ENCODE results near the gene PPFIA2.

PPFIA2 gene

DNA sequence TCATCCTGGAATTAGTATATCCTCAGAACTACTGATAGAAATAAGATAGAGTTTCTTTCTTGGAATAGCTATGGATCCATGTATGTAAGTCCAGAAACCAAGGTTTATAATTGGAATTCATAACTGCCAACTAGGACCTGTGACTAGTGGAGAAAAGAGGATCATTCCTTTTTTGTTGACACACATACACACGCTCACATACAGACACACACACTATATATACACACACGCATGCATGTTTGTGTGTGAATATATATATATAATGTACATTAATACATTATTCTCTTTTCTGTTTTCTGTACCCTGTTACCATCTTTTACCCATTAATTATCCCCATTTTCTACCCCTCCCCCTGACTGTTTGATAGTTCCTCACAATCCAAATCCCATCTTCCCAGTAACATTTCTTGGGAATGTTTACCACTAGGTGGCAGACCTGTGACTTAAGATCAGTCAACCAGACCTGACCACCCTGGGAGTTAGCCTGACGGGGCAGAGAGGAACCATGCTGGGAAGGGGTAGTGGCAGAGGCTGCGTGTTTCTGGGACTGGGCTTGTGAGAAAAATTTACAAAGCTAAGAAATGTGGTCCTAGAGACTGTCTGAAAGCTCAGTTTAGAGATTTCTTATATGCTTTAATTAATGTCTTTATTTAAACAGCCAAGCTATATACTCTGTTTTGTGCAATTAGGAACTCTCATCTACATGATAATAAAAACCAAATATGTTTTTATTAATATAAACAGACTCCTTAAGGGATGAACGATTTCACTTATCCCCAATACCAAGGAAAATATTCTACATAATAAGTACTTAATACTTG lies 308.0 kb downstream of the PPFIA2 start:
- H3K4me3 ChIP-seq (ENCODE audit: low read depth, low read length), result no peak overlapping the region
- TF ChIP-seq, protein P1, sequence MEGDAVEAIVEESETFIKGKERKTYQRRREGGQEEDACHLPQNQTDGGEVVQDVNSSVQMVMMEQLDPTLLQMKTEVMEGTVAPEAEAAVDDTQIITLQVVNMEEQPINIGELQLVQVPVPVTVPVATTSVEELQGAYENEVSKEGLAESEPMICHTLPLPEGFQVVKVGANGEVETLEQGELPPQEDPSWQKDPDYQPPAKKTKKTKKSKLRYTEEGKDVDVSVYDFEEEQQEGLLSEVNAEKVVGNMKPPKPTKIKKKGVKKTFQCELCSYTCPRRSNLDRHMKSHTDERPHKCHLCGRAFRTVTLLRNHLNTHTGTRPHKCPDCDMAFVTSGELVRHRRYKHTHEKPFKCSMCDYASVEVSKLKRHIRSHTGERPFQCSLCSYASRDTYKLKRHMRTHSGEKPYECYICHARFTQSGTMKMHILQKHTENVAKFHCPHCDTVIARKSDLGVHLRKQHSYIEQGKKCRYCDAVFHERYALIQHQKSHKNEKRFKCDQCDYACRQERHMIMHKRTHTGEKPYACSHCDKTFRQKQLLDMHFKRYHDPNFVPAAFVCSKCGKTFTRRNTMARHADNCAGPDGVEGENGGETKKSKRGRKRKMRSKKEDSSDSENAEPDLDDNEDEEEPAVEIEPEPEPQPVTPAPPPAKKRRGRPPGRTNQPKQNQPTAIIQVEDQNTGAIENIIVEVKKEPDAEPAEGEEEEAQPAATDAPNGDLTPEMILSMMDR (IDR thresholded peaks at IDR 0.05; ENCODE audit: low read depth, low read length), result no peak

DNA sequence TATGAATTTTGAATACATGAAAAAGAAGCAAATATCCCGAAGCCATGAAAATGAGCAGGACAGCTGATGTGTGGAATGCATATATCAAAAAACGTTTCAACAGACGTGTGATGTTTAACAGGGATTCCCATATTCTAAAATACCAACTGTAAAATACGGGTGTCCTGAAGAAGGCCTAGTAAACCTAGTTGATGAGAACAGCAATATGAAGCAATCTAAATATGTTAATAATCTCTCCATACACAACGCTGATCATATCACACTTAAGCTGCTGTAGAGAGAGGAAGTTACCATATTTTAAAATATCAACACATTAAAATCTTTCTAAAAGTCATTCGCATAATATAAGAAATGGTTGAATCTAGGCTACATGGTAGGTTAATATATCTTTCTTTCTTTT lies 317.5 kb downstream of the PPFIA2 start:
- TF ChIP-seq, protein P1 (IDR thresholded peaks at IDR 0.05; ENCODE audit: low read depth, low read length), result no peak

DNA sequence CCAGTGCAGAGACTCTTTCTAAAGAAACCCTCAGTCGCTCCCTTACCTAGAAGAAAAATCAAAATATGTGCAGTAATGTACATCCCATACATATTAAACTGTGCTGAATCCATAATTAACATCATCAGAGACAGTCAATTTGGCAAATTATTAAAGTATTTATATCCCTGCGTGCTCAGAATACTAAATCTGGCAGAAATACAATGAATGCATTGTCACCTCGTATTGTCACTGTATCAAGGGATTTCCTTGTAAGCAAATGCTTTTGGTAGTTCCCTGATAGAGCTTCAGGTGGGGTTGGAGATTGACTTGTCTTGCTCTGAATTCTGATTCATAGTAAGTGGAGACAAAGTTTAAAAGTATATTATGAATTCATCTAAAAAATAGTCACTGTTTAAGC lies 319.1 kb downstream of the PPFIA2 start:
- H3K4me3 ChIP-seq (ENCODE audit: low read depth, low read length), result no peak overlapping the region
- TF ChIP-seq, protein P1 (IDR thresholded peaks at IDR 0.05; ENCODE audit: low read depth, low read length), result no peak

More for the DNA sequence above, 317.5 kb downstream of the PPFIA2 start:
- H3K4me3 ChIP-seq (ENCODE audit: low read depth, low read length), result no peak overlapping the region

DNA sequence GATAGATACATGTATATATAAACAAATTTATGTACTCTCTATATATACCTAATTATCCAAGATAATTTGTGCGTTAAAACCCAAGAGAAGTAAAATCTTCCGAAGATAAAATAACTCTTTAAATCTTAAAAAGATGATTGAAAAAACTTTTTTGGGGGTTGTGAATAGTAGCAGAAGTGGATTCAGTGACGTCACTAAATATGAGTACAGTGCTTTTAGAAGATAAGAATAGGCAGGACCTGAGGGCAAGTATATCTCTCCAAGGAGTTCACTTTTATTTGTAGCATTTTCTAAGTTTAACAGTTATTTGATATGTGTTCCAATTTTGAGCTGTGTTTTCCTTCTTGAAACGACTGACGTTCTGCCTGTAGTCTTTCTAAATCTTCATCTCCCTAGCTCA lies 319.8 kb downstream of the PPFIA2 start:
- TF ChIP-seq, protein P1 (IDR thresholded peaks at IDR 0.05; ENCODE audit: low read depth, low read length), result no peak
- no peak overlapping the region for H3K4me3 ChIP-seq (ENCODE audit: low read depth, low read length)

DNA sequence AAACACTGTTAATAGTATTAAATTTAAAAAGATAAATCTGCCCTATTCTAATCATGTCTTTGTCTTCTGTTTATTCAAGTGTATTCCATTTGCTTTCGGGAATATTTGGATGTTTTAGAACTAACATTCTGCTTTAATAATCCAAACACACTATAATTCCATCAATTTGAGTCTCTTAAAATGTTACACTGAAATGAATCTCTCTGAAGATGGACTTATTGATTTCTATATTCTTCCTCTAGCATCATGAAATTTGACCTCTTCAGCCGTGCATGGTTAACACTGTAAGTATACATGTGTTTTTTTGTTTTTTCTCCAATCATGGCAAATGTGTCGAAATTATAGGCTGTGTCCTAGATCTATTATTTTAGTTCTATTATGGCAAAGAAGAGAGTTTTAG lies 342.1 kb downstream of the PPFIA2 start:
- TF ChIP-seq, protein P1 (IDR thresholded peaks at IDR 0.05; ENCODE audit: low read depth, low read length), result no peak
- no peak overlapping the region for H3K4me3 ChIP-seq (ENCODE audit: low read depth, low read length)

DNA sequence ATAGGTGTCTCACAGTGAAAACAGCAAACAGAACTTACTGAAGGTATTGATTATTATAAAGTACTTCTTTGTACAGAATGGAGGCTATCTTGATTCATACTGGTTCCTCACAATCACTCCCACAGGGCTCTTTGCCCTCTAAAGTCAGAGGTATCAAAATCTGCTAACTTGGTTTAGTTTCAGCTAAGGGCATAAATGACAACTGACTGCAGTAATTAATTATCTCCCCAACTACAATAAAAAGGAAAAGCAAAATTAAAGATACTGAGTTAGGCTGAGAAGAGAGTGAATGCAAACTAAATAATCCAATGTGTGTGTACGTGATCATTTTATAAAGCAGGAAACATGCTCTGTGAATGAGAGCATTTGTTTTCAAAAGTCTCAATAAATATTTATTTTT lies 342.6 kb downstream of the PPFIA2 start:
- TF ChIP-seq, protein P1 (IDR thresholded peaks at IDR 0.05; ENCODE audit: low read depth, low read length), result no peak
- H3K4me3 ChIP-seq (ENCODE audit: low read depth, low read length), result no peak overlapping the region

DNA sequence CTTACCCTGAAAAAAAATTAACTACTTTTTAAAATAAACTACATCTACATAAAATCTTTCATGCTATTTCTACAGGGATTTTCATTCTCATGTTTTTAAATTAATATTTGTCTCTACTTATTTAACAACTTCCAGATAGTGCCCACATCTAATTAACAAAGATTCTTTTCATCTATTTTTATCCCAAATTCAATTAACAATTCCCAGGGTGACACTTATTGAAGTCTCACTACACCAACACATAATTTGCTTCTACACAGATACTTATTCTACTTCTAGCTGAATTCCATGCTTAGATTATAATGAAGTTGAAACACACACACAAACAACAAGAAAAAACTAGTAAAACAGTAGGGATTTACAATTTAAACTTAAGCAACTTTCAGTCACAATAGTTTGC lies 344.7 kb downstream of the PPFIA2 start:
- TF ChIP-seq, protein P1 (IDR thresholded peaks at IDR 0.05; ENCODE audit: low read depth, low read length), result no peak
- H3K4me3 ChIP-seq (ENCODE audit: low read depth, low read length), result no peak overlapping the region
